GM23338 (cell line): Measurements from ENCODE around the gene SPAG16.

ENCODE experiments used
- EZH2phosphoT487 ChIP-seq: fragments of 200-600 bp; sonication (generic); IDR thresholded peaks from one replicate; pipeline ENCODE4 v1.8.1; 2018; ENCODE audit warnings: antibody characterized with exemption; ENCODE audit not compliant: unreplicated experiment
- POLR2AphosphoS5 ChIP-seq: IDR thresholded peaks from 2 replicates; pipeline ENCODE4 v1.6.1; 2016; ENCODE audit warnings: antibody characterized with exemption, low read depth
- TF ChIP-seq, protein P1 (sequence below), 2 experiments: fragments of 200-600 bp in 1 of 2; sonication (generic) in 1 of 2; conservative IDR thresholded peaks; 2 replicates each; pipeline versions ENCODE4 v1.5.1 to v1.6.1; 2016 to 2017; ENCODE audit warnings: antibody characterized with exemption in 2 of 2, low read depth in 2 of 2, mild to moderate bottlenecking in 2 of 2, moderate library complexity in 1 of 2

DNA sequence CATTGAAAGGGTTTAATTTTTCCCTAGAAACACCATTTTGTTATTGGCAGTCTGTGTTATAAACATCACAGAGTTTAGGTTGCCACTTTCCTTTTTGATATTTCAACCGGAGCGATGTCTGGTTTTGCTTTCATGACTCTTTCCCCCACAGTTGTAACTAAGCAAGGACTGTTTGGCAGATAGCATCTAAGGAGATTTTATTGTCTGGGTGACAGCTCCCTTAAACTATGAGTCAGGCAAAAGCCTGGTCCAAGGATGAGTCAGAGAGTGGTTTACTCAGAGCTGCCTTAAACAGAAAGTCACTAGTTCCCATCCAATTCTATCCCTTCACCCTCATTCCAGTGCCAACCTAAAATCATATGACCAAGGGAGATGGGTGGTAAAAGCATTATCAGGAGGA is 785.0 kb downstream of the SPAG16 start:
- TF ChIP-seq, protein P1, sequence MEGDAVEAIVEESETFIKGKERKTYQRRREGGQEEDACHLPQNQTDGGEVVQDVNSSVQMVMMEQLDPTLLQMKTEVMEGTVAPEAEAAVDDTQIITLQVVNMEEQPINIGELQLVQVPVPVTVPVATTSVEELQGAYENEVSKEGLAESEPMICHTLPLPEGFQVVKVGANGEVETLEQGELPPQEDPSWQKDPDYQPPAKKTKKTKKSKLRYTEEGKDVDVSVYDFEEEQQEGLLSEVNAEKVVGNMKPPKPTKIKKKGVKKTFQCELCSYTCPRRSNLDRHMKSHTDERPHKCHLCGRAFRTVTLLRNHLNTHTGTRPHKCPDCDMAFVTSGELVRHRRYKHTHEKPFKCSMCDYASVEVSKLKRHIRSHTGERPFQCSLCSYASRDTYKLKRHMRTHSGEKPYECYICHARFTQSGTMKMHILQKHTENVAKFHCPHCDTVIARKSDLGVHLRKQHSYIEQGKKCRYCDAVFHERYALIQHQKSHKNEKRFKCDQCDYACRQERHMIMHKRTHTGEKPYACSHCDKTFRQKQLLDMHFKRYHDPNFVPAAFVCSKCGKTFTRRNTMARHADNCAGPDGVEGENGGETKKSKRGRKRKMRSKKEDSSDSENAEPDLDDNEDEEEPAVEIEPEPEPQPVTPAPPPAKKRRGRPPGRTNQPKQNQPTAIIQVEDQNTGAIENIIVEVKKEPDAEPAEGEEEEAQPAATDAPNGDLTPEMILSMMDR (conservative IDR thresholded peaks at IDR 0.05; ENCODE audit: low read depth in 2 of 2), result no peak
- TF ChIP-seq EZH2phosphoT487 (no peak), POLR2AphosphoS5 (no peak)
